OCI-LY3 (cell line): ENCODE measurements around the gene RNFT1.
"Not testable (repeated sequence)": the region's sequence is repeated elsewhere in the genome, so short reads cannot be mapped to it uniquely, and the experiment has no call there.

Experiments
- H2AFZ ChIP-seq: fragments of 200-600, 300-600 bp; shearing (Covaris generic); 2 replicates; pipeline ENCODE4 v1.6.0; 2014; ENCODE audit warnings: antibody characterized with exemption, low read depth, low read length
- H3K27ac ChIP-seq: fragments of 200-600, 300-600 bp; sonication (generic); 2 replicates; pipeline ENCODE4 v1.5.1; 2014; ENCODE audit warnings: mild to moderate bottlenecking, low read length, moderate library complexity, mixed read lengths
- H3K27me3 ChIP-seq: fragments of 200-600, 300-600 bp; sonication (generic); 2 replicates; pipeline ENCODE4 v1.6.1; 2014; ENCODE audit warnings: low read depth, low read length, mixed read lengths
- H3K36me3 ChIP-seq: fragments of 200-600, 300-600 bp; sonication (generic); replicated peaks from 2 replicates; pipeline ENCODE3; 2014; ENCODE audit warnings: low read depth, low read length, mixed read lengths
- H3K4me1 ChIP-seq: fragments of 300-600, 200-600 bp; sonication (generic); 2 replicates; pipeline ENCODE4 v1.6.1; 2014; ENCODE audit warnings: low read length, mixed read lengths
- H3K4me2 ChIP-seq: fragments of 200-600, 300-600 bp; sonication (generic); 2 replicates; pipeline ENCODE4 v1.6.1; 2014; ENCODE audit warnings: low read length, mixed read lengths
- H3K4me3 ChIP-seq: fragments of 300-600, 200-600 bp; sonication (generic); 2 replicates; pipeline ENCODE4 v1.5.1; 2014; ENCODE audit warnings: antibody characterized with exemption, mild to moderate bottlenecking, low read length, moderate library complexity
- H3K79me2 ChIP-seq: fragments of 300-600, 200-600 bp; shearing (Covaris generic); 2 replicates; pipeline ENCODE4 v1.6.1; 2014; ENCODE audit warnings: mild to moderate bottlenecking, low read length, mixed read lengths
- H3K9ac ChIP-seq: fragments of 300-600, 200-600 bp; shearing (Covaris generic); 2 replicates; pipeline ENCODE4 v1.6.0; 2014; ENCODE audit warnings: mild to moderate bottlenecking, low read length, moderate library complexity
- H3K9me3 ChIP-seq: fragments of 200-600, 300-600 bp; shearing (Covaris generic); 2 replicates; pipeline ENCODE4 v1.6.1; 2014; ENCODE audit warnings: low read length, mixed read lengths; ENCODE audit not compliant: insufficient read depth
- H4K20me1 ChIP-seq: fragments of 200-600, 300-600 bp; sonication (generic); 2 replicates; pipeline ENCODE4 v1.6.1; 2016; ENCODE audit warnings: low read length, mixed read lengths; ENCODE audit not compliant: insufficient read depth
- EZH2phosphoT487 ChIP-seq: fragments of 200-600 bp; shearing (Covaris generic); IDR thresholded peaks from 2 replicates; pipeline ENCODE4 v1.6.1; 2018; ENCODE audit warnings: antibody characterized with exemption, mixed run types, low read depth
- TF ChIP-seq, protein P1 (sequence below): fragments of 200-600, 300-600 bp; sonication (generic); IDR thresholded peaks from 2 replicates; pipeline ENCODE4 v1.5.1; 2014; ENCODE audit warnings: antibody characterized with exemption, low read length, low read depth

Gene RNFT1

DNA sequence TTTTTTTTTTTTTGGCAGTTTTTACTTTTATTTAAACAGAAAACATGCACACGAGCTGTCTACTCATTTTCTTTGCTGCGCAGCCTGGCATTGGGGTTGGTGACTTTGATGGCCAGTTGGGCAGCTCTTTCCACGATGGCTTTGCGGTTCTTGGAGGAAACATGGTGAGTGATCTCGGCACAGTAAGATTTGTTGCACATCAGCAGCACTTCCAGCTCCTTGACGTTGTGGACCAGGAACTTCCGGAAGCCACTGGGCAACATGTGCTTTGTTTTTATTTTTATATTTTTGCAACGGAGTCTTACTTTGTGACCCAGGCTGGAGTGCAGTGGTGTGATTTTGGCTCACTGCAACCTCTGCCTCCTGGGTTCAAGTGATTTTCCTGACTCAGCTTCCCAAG, 8.9 kb upstream of the RNFT1 start:
- H4K20me1 ChIP-seq, H3K27me3 ChIP-seq, H3K36me3 ChIP-seq, H3K79me2 ChIP-seq, H3K4me2 ChIP-seq, H3K4me3 ChIP-seq, H3K27ac ChIP-seq, H3K9me3 ChIP-seq, H3K9ac ChIP-seq, H2AFZ ChIP-seq, H3K4me1 ChIP-seq: not testable (repeated sequence)

DNA sequence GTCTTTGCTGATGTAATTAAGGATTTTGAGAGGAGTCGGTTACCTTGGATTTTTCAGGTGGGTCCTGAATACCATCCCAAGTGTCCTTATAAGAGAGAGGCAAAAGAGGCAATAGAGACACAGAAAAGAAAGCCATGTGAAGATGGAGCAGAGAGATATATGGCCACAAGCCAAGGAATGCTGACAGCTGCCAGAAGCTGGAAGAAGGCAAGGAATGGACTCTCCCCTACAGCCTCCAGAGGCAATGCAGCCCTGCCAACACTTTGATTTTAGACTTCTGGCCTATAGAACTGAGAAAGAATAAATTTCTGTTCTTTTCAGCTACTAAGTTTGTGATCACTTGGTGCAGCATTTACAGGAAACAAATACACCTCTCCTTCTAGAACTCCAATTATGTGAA, 8.2 kb upstream of the RNFT1 start:
- H3K4me1 ChIP-seq, result no peaks in the 10 kb centered on the region
- no peak overlapping the region for H3K4me2 ChIP-seq
- no peaks in the 10 kb centered on the region for H3K9me3 ChIP-seq
- no peaks in the 10 kb centered on the region for H3K36me3 ChIP-seq
- TF ChIP-seq, protein P1, sequence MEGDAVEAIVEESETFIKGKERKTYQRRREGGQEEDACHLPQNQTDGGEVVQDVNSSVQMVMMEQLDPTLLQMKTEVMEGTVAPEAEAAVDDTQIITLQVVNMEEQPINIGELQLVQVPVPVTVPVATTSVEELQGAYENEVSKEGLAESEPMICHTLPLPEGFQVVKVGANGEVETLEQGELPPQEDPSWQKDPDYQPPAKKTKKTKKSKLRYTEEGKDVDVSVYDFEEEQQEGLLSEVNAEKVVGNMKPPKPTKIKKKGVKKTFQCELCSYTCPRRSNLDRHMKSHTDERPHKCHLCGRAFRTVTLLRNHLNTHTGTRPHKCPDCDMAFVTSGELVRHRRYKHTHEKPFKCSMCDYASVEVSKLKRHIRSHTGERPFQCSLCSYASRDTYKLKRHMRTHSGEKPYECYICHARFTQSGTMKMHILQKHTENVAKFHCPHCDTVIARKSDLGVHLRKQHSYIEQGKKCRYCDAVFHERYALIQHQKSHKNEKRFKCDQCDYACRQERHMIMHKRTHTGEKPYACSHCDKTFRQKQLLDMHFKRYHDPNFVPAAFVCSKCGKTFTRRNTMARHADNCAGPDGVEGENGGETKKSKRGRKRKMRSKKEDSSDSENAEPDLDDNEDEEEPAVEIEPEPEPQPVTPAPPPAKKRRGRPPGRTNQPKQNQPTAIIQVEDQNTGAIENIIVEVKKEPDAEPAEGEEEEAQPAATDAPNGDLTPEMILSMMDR, result no peak
- no peak for TF ChIP-seq EZH2phosphoT487
- H4K20me1 ChIP-seq, result no peaks in the 10 kb centered on the region
- H3K27ac ChIP-seq, result no peak overlapping the region
- no peak overlapping the region for H2AFZ ChIP-seq
- no peak overlapping the region for H3K4me3 ChIP-seq
- no peaks in the 10 kb centered on the region for H3K27me3 ChIP-seq
- H3K79me2 ChIP-seq, result no peaks in the 10 kb centered on the region
- H3K9ac ChIP-seq, result no peak overlapping the region

DNA sequence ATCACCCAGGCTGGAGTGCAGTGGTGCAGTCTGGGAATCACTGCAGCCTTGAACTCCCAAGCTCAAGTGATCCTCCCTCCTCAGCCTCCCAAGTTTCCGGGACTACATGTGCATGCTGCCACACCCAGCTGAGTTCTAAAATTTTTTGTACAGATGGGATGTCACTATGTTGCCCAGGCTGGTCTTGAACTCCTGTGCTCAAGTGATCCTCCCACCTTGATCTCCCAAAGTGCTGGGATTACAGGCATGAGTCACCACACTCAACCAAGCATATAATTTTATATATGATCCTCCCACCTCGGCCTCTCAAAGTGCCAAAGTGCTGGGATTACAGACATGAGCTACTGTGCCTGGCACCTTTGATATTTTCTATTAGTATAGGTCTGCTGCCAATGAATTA, 7.2 kb upstream of the RNFT1 start:
- H2AFZ ChIP-seq, H3K79me2 ChIP-seq, H3K36me3 ChIP-seq, H3K4me1 ChIP-seq, H3K9me3 ChIP-seq, H3K27me3 ChIP-seq, H4K20me1 ChIP-seq, H3K27ac ChIP-seq, H3K4me3 ChIP-seq, H3K9ac ChIP-seq, H3K4me2 ChIP-seq: not testable (repeated sequence)

DNA sequence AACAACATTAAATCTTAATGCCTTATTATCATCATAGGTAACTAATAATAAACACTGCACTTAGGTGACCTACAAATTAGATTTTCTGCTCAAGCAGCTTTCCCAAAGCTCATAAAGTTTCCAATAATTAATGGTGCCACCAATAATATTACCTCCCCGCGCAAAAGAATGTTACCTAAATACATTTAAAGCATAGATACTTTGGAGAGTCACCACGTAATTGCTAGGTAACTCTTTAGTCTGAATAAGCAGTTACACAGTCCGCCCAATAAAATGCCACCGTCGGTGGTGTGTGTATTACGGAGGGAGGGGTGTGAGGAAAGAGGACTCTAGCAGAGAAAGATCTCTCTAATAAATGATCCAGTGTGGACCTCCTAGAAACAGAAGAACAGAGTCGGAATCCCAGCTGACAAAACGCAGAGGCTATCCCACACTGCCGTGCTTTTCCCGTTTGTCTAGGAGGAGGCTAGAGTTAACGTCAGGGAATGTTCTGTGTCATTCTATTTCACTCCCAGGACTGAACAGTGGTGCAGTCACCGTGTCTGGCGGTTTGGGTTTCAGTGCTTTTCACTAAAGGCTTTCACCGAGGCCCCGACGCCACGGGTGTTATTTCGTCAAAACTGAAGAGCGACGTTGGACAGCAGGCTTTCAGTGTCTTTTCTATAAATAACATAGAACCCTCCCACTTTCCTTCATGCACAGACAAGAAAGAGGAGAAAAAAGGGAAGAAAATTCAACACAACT, 630 bp downstream of the RNFT1 start:
- H3K27me3 ChIP-seq, result peaks cover 2% of the 10 kb centered on the region; the same call in 1 of the 2 replicates

DNA sequence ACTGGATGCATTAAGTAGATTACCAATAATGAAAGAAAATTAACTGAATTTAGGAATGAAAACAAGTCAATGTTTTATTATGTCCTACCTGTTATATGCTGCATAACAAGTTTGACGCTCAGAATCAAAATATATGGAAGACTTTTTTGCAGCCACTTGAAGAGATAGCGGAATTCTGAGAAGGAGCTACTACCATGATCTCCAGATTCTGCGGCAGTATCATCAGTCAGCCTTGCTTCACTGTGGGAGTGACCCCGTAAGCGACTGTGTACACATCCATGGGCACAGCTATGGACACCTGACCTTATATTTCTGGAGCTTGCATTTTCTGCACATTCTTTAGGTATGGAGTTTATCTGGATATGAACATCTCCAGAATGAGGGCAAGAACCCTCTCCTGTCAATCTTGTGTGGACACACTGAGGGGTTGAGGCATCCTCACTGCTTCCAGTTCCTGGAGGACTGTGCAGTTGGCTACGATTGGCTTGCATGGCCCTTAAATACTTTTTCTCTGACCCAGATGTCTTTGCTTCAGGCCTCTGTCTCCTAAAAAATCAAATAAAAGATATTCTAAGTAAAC, 1.7 kb downstream of the RNFT1 start:
- H3K27ac ChIP-seq, result no peak overlapping the region
- H4K20me1 ChIP-seq, result no peaks in the 10 kb centered on the region
- no peak overlapping the region for H3K4me2 ChIP-seq
- no peak overlapping the region for H2AFZ ChIP-seq
- H3K4me3 ChIP-seq, result no peak overlapping the region
- no peaks in the 10 kb centered on the region for H3K79me2 ChIP-seq
- no peak overlapping the region for H3K9ac ChIP-seq
- peaks cover 2% of the 10 kb centered on the region; the same call in 1 of the 2 replicates for H3K27me3 ChIP-seq
- H3K4me1 ChIP-seq, result no peaks in the 10 kb centered on the region
- H3K36me3 ChIP-seq, result peaks cover 2% of the 10 kb centered on the region
- no peak for TF ChIP-seq EZH2phosphoT487
- TF ChIP-seq, protein P1, result no peak
- no peaks in the 10 kb centered on the region for H3K9me3 ChIP-seq

More for the DNA sequence above, 630 bp downstream of the RNFT1 start:
- H3K9me3 ChIP-seq, result no peaks in the 10 kb centered on the region
- H2AFZ ChIP-seq, result peak overlapping the region; percentile 80
- no peaks in the 10 kb centered on the region for H4K20me1 ChIP-seq
- peak overlapping the region; percentile 87 for H3K4me3 ChIP-seq
- peaks cover 2% of the 10 kb centered on the region for H3K36me3 ChIP-seq
- H3K27ac ChIP-seq, result no peak overlapping the region
- peak overlapping the region; percentile 92 for H3K4me2 ChIP-seq
- H3K79me2 ChIP-seq, result no peaks in the 10 kb centered on the region
- peak overlapping the region; percentile 77 for H3K9ac ChIP-seq
- H3K4me1 ChIP-seq, result no peaks in the 10 kb centered on the region
- TF ChIP-seq EZH2phosphoT487, result no peak

DNA sequence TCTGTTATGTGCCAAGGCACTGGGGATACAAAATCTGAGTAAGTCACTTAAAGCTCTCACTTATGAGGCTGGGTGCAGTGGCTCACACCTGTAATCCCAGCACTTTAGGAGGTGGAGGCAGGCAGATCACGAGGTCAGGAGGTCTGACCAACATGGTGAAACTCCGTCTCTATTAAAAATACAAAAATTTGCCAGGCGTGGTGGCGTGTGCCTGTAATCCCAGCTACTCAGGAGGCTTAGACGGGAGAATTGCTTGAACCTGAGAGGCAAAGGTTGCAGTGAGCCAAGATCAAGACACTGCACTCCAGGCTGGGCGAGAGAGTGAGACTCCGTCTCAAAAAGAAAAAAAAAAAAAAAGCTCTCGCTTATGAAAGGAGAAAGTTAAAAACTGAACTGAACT, 5.0 kb downstream of the RNFT1 start:
- H3K27me3 ChIP-seq, H3K36me3 ChIP-seq, H2AFZ ChIP-seq, H3K27ac ChIP-seq, H4K20me1 ChIP-seq, H3K4me3 ChIP-seq, H3K4me2 ChIP-seq, H3K9me3 ChIP-seq, H3K9ac ChIP-seq, H3K79me2 ChIP-seq, H3K4me1 ChIP-seq: not testable (repeated sequence)
